ENCODE results near the gene WNT11.
A peak's percentile ranks its signal among the peaks of the same experiment; 100 is the strongest.

WNT11 gene

GRCh38 chr11:76217653-76218160 lies 11.4 kb upstream of the WNT11 start:
- no peak for DNase-seq

GRCh38 chr11:76216536-76217325 lies 10.4 kb upstream of the WNT11 start:
- DNase-seq: no peak

GRCh38 chr11:76215941-76216340 lies 9.6 kb upstream of the WNT11 start:
- no peak for DNase-seq

GRCh38 chr11:76214968-76215548 lies 8.8 kb upstream of the WNT11 start:
- no peak for DNase-seq

GRCh38 chr11:76214186-76214585 lies 7.9 kb upstream of the WNT11 start:
- DNase-seq: no peak

- DNase-seq: no peak
These were observed 6.1 kb upstream of the WNT11 start for GRCh38 chr11:76212086-76213035.

GRCh38 chr11:76210931-76211851 lies 4.9 kb upstream of the WNT11 start:
- DNase-seq: no peak

GRCh38 chr11:76209973-76210930 lies 4.0 kb upstream of the WNT11 start:
- no peak for DNase-seq

GRCh38 chr11:76209375-76209972 lies 3.2 kb upstream of the WNT11 start:
- DNase-seq: no peak

GRCh38 chr11:76208438-76209374 lies 2.4 kb upstream of the WNT11 start:
- DNase-seq: peak; percentile 18

GRCh38 chr11:76207642-76208401 lies 1.5 kb upstream of the WNT11 start:
- peak; percentile 56 for DNase-seq

- DNase-seq: no peak
These were observed 300 bp downstream of the WNT11 start for GRCh38 chr11:76206077-76206326.

GRCh38 chr11:76205252-76206076 lies 838 bp downstream of the WNT11 start:
- DNase-seq: no peak

GRCh38 chr11:76203937-76204336 lies 2.4 kb downstream of the WNT11 start:
- DNase-seq: no peak

GRCh38 chr11:76203131-76203925 lies 3.0 kb downstream of the WNT11 start:
- DNase-seq: no peak

GRCh38 chr11:76201672-76202412 lies 4.5 kb downstream of the WNT11 start:
- DNase-seq: no peak

All from NCI-H1694 treated with DMSO at 0.1 percent for 48 hours (cell line).